IPS-NIHi7 (cell line): ENCODE results near the gene FAM20B.

ENCODE experiments used
- DNase-seq: peaks from one replicate; pipeline ENCODE4 v3.0.0; 2012; ENCODE audit warnings: mixed read lengths; ENCODE audit errors: extremely low spot score

Gene FAM20B

GRCh38 chr1:179092896-179093461 is 67.3 kb downstream of the FAM20B start:
- no peak for DNase-seq

GRCh38 chr1:179094818-179095217 is 69.1 kb downstream of the FAM20B start:
- no peak for DNase-seq

GRCh38 chr1:179095377-179095776 is 69.7 kb downstream of the FAM20B start:
- DNase-seq, result no peak

GRCh38 chr1:179095924-179096323 is 70.2 kb downstream of the FAM20B start:
- DNase-seq, result no peak

GRCh38 chr1:179099891-179100290 is 74.2 kb downstream of the FAM20B start:
- DNase-seq, result no peak

- no peak for DNase-seq
Measured at GRCh38 chr1:179101566-179101965, 75.9 kb downstream of the FAM20B start.

- no peak for DNase-seq
Measured at GRCh38 chr1:179103999-179104398, 78.3 kb downstream of the FAM20B start.

- no peak for DNase-seq
Measured at GRCh38 chr1:179104611-179105250, 79.0 kb downstream of the FAM20B start.

GRCh38 chr1:179105393-179105792 is 79.7 kb downstream of the FAM20B start:
- DNase-seq, result peak; percentile 88

GRCh38 chr1:179107706-179108629 is 82.3 kb downstream of the FAM20B start:
- DNase-seq, result no peak

GRCh38 chr1:179108644-179109043 is 83.0 kb downstream of the FAM20B start:
- no peak for DNase-seq

- no peak for DNase-seq
Measured at GRCh38 chr1:179115181-179115580, 89.5 kb downstream of the FAM20B start.

GRCh38 chr1:179119513-179119912 is 93.8 kb downstream of the FAM20B start:
- DNase-seq, result no peak

GRCh38 chr1:179120736-179121135 is 95.0 kb downstream of the FAM20B start:
- DNase-seq, result no peak

- peak; percentile 27 for DNase-seq
Measured at GRCh38 chr1:179121159-179121938, 95.7 kb downstream of the FAM20B start.

- DNase-seq, result no peak
Measured at GRCh38 chr1:179124873-179125272, 99.2 kb downstream of the FAM20B start.
